Measurements from ENCODE around the gene QRFP. TPM values are rescaled to one million over a fixed set of nuclear protein-coding genes. Genes with fewer than 3 reads are reported as not detected.

Gene QRFP
- total RNA-seq, 1 experiment from 2014 or later, result not detected

- RAD21 ChIA-PET (ENCODE audit: low non-redundant PET in 1 of 2, low total read pairs in 2 of 2, uncharacterized antibody in 2 of 2, unreplicated experiment in 2 of 2), result no interaction called here
- Histone ChIP-seq H3K9me2 (ENCODE audit: insufficient read depth) (no peaks in the 10 kb centered on the region), H3K9ac (ENCODE audit: low read length) (no peak overlapping the region), H2AFZ (ENCODE audit: low read depth, low read length, poor library complexity, severe bottlenecking) (no peak overlapping the region), H3K4me3 (replicated peaks in 1 of 2; ENCODE audit: low read depth in 1 of 2, low read length in 2 of 2) (no peak overlapping the region), H4K20me1 (ENCODE audit: insufficient read depth) (no peaks in the 10 kb centered on the region), H3K4me1 (ENCODE audit: control insufficient read depth in 1 of 2, insufficient read depth in 2 of 2, low read length in 2 of 2) (no peaks in the 10 kb centered on the region), H3K36me3 (ENCODE audit: control insufficient read depth in 1 of 2, insufficient read depth in 2 of 2, low read length in 2 of 2) (no peaks in the 10 kb centered on the region), H3K27me3 (ENCODE audit: insufficient read depth, low read length) (no peaks in the 10 kb centered on the region), H3K27ac (ENCODE audit: low read depth, low read length) (no peak overlapping the region), H3K79me2 (ENCODE audit: insufficient read depth, low read length) (no peaks in the 10 kb centered on the region), H3K4me2 (ENCODE audit: low read length) (no peak overlapping the region), H3K9me3 (ENCODE audit: control insufficient read depth in 1 of 2, insufficient read depth in 1 of 2, low read depth in 1 of 2, low read length in 2 of 2) (no peaks in the 10 kb centered on the region)
- no TSS peak for BruUV-seq (replicated peaks)
- POLR2A ChIA-PET, result no interaction called here
- ATAC-seq, result no peak
- CTCF ChIA-PET, result no interaction called here
- TF ChIP-seq ZBTB33 (IDR thresholded peaks at IDR 0.05; ENCODE audit: extremely low read depth, insufficient replicate concordance, low read length) (no peak), ELF1 (IDR thresholded peaks at IDR 0.05; ENCODE audit: borderline replicate concordance, low read depth) (no peak), CEBPB (IDR thresholded peaks at IDR 0.05; ENCODE audit: low read depth) (no peak), RAD21 (IDR thresholded peaks at IDR 0.05; ENCODE audit: low read depth) (no peak), MAX (IDR thresholded peaks at IDR 0.05) (no peak), SIN3A (IDR thresholded peaks at IDR 0.05; ENCODE audit: low read depth) (no peak), ZFX (IDR thresholded peaks at IDR 0.05) (no peak), ZNF274 (IDR thresholded peaks at IDR 0.05; ENCODE audit: low read depth, low read length) (no peak), YY1 (IDR thresholded peaks at IDR 0.05; ENCODE audit: extremely low read depth, insufficient replicate concordance, low read depth, low read length) (no peak), EGR1 (IDR thresholded peaks at IDR 0.05; ENCODE audit: low read depth) (no peak), JUND (IDR thresholded peaks at IDR 0.05) (no peak), EZH2 (IDR thresholded peaks at IDR 0.05) (no peak), SP1 (IDR thresholded peaks at IDR 0.05; ENCODE audit: low read depth) (no peak), FOSL1 (IDR thresholded peaks at IDR 0.05; ENCODE audit: low read depth) (no peak), TCF7L2 (IDR thresholded peaks at IDR 0.05; ENCODE audit: borderline replicate concordance, extremely low read depth, insufficient read depth, insufficient read length) (no peak)
- intact Hi-C loops (cut with micrococcal nuclease), result no loop called here
- no peak for DNase-seq (ENCODE audit: low read depth, low spot score)
Measured at GRCh38 chr9:130920233-130920632, 23.6 kb upstream of the QRFP start.
